ENCODE data around the gene POLD4.
A peak's percentile ranks its signal among the peaks of the same experiment; 100 is the strongest.

GRCh38 chr11:67356864-67357561 lies 3.7 kb upstream of the POLD4 start:
- TF ChIP-seq POLR2A (IDR thresholded peaks at IDR 0.05) (peak; percentile 53 to 89), CTCF (IDR thresholded peaks at IDR 0.05) (peak; percentile 95 to 98 (median 96))
